ENCODE measurements around the gene ZXDC. TPM values are rescaled to one million over a fixed set of nuclear protein-coding genes. Genes with fewer than 3 reads are reported as not detected.

ZXDC gene
- total and polyA plus RNA-seq, 2 donors (not counting 3 experiments of a cell fraction or from before 2014, with no cell fraction given) = 15.2 to 22.6 TPM

- no TSS peak for BruUV-seq (replicated peaks)
Observed at GRCh38 chr3:126503701-126504100, 28.0 kb upstream of the ZXDC start.

DNA sequence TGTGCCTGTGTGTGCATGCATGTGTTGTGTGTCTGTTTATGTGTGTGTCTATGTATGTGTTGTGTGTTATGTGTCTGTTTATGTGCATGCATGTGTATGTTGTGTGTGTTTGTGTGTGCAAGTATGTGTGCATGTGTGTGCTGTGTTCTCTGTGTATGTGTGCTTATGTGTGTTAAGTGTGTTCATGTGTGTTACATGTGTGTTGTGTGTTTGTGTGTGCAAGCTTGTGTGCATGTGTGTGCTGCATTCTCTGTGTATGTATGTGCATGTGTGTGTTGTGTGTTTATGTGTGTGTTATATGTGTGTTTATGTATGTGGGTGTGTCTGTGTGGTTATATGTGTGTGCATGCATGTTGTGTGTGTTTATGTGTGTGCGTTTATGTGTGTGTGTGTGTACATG is 27.0 kb upstream of the ZXDC start:
- ChIA-PET CTCF (no interaction called here), POLR2A (no interaction called here)
- intact Hi-C loops (cut with micrococcal nuclease) = no loop called here
- no peaks in the 10 kb centered on the region for H4K20me1 ChIP-seq (replicated peaks; ENCODE audit: control insufficient read depth, extremely low read depth, insufficient read depth, low read length)
- no peaks in the 10 kb centered on the region for H3K36me3 ChIP-seq (ENCODE audit: control insufficient read depth in 2 of 2, extremely low read depth in 1 of 2, insufficient read depth in 2 of 2, low read length in 2 of 2)
- dilution Hi-C loops (cut with MboI; ENCODE audit: extremely low pct_ligation_motif_present, low sequenced_read_pairs) = no loop called here
- no peaks in the 10 kb centered on the region for H3K9me1 ChIP-seq (replicated peaks; ENCODE audit: control insufficient read depth, extremely low read depth, insufficient read depth, low read length)
- H3K27ac ChIP-seq (ENCODE audit: insufficient read depth, low read depth, low read length) = no peak overlapping the region
- no peak overlapping the region for H3K4me3 ChIP-seq (replicated peaks in 1 of 3; ENCODE audit: insufficient read depth in 1 of 3, low read depth in 1 of 3, low read length in 3 of 3)
- H3K9ac ChIP-seq (replicated peaks; ENCODE audit: extremely low read depth, insufficient read depth, low read length) = no peak overlapping the region
- no TSS peak for BruUV-seq (replicated peaks)
- no peaks in the 10 kb centered on the region for H3K79me2 ChIP-seq (ENCODE audit: control insufficient read depth, insufficient read depth, low read length)
- FAIRE-seq = no peak
- TF ChIP-seq MYC (IDR thresholded peaks at IDR 0.05; ENCODE audit: low read depth, low read length) (no peak), JUN (IDR thresholded peaks at IDR 0.05; ENCODE audit: borderline replicate concordance, insufficient read depth, insufficient read length, low read depth) (no peak), EZH2 (IDR thresholded peaks at IDR 0.05; ENCODE audit: borderline replicate concordance, low read depth, low read length, severe bottlenecking) (no peak), GATA2 (IDR thresholded peaks at IDR 0.05; ENCODE audit: insufficient read depth, insufficient read length, low read depth, low read length) (no peak)
- H3K9me3 ChIP-seq (replicated peaks; ENCODE audit: control insufficient read depth, insufficient read depth, low read length) = no peaks in the 10 kb centered on the region
- no peaks in the 10 kb centered on the region for H3K27me3 ChIP-seq (ENCODE audit: control insufficient read depth in 2 of 2, insufficient read depth in 2 of 2, low read length in 2 of 2)
- no peaks in the 10 kb centered on the region for H3K4me1 ChIP-seq (ENCODE audit: control insufficient read depth, extremely low read depth, insufficient read depth, low read length)
- H2AFZ ChIP-seq (ENCODE audit: low read depth, low read length) = no peak overlapping the region
- no peak overlapping the region for H3K4me2 ChIP-seq (ENCODE audit: insufficient read depth, low read length)
- no peak for DNase-seq (ENCODE audit: low read depth, low spot score)

More at GRCh38 chr3:126503701-126504100, 28.0 kb upstream of the ZXDC start:
- dilution Hi-C loops (cut with MboI; ENCODE audit: extremely low pct_ligation_motif_present, low sequenced_read_pairs) = no loop called here
- H3K9ac ChIP-seq (replicated peaks; ENCODE audit: extremely low read depth, insufficient read depth, low read length) = no peak overlapping the region
- CTCF ChIA-PET = no interaction called here
- H4K20me1 ChIP-seq (replicated peaks; ENCODE audit: control insufficient read depth, extremely low read depth, insufficient read depth, low read length) = no peaks in the 10 kb centered on the region
- DNase-seq (ENCODE audit: low read depth, low spot score) (no peak), FAIRE-seq (no peak)
- intact Hi-C loops (cut with micrococcal nuclease) = no loop called here
- no peak overlapping the region for H3K4me3 ChIP-seq (replicated peaks in 1 of 3; ENCODE audit: insufficient read depth in 1 of 3, low read depth in 1 of 3, low read length in 3 of 3)
- H3K27me3 ChIP-seq (ENCODE audit: control insufficient read depth in 2 of 2, insufficient read depth in 2 of 2, low read length in 2 of 2) = no peaks in the 10 kb centered on the region
- H3K9me1 ChIP-seq (replicated peaks; ENCODE audit: control insufficient read depth, extremely low read depth, insufficient read depth, low read length) = no peaks in the 10 kb centered on the region
- H2AFZ ChIP-seq (ENCODE audit: low read depth, low read length) = no peak overlapping the region
- no peaks in the 10 kb centered on the region for H3K79me2 ChIP-seq (ENCODE audit: control insufficient read depth, insufficient read depth, low read length)
- no peaks in the 10 kb centered on the region for H3K4me1 ChIP-seq (ENCODE audit: control insufficient read depth, extremely low read depth, insufficient read depth, low read length)
- POLR2A ChIA-PET = no interaction called here
- no peaks in the 10 kb centered on the region for H3K36me3 ChIP-seq (ENCODE audit: control insufficient read depth in 2 of 2, extremely low read depth in 1 of 2, insufficient read depth in 2 of 2, low read length in 2 of 2)
- H3K9me3 ChIP-seq (replicated peaks; ENCODE audit: control insufficient read depth, insufficient read depth, low read length) = no peaks in the 10 kb centered on the region
- no peak overlapping the region for H3K4me2 ChIP-seq (ENCODE audit: insufficient read depth, low read length)
- no peak overlapping the region for H3K27ac ChIP-seq (ENCODE audit: insufficient read depth, low read depth, low read length)
- TF ChIP-seq JUN (IDR thresholded peaks at IDR 0.05; ENCODE audit: borderline replicate concordance, insufficient read depth, insufficient read length, low read depth) (no peak), MYC (IDR thresholded peaks at IDR 0.05; ENCODE audit: low read depth, low read length) (no peak), MAX (IDR thresholded peaks at IDR 0.05; ENCODE audit: insufficient read depth, insufficient read length) (no peak), FOS (IDR thresholded peaks at IDR 0.05; ENCODE audit: borderline replicate concordance, insufficient read depth, low read length) (no peak), POLR2AphosphoS5 (IDR thresholded peaks at IDR 0.05; ENCODE audit: insufficient read depth, low read depth, low read length) (no peak), GATA2 (IDR thresholded peaks at IDR 0.05; ENCODE audit: insufficient read depth, insufficient read length, low read depth, low read length) (no peak), EZH2 (IDR thresholded peaks at IDR 0.05; ENCODE audit: borderline replicate concordance, low read depth, low read length, severe bottlenecking) (no peak)

All from endothelial cell of umbilical vein (primary cell).